Stimulated activated CD8-positive, alpha-beta memory T cell treated with anti-CD3 and anti-CD28 coated beads, Interleukin-12 subunit alpha, Interleukin-12 subunit beta, amount 100 ng/mL, for 1 hour (primary cell): ENCODE results near the gene TAOK1.
"Not testable (repeated sequence)": the region's sequence is repeated elsewhere in the genome, so short reads cannot be mapped to it uniquely, and the experiment has no call there.

Experiments used
- DNase-seq: peaks from one replicate; pipeline ENCODE4 v3.0.0-alpha.2; 2020; ENCODE audit warnings: low read depth

TAOK1 gene

GRCh38 chr17:29389982-29390850 is at the start of gene TAOK1:
TSS of gene TAOK1 (plus strand) at chr17:29390363. CDS start at chr17:29451549, 61,186 bp downstream.
- DNase-seq, result peak; percentile 97

GRCh38 chr17:29341726-29342125 is 48.4 kb upstream of the TAOK1 start:
- no peak for DNase-seq

- DNase-seq, result no peak
Measured at GRCh38 chr17:29342158-29342765, 47.9 kb upstream of the TAOK1 start.

- no peak for DNase-seq
Measured at GRCh38 chr17:29344201-29344856, 45.8 kb upstream of the TAOK1 start.

GRCh38 chr17:29345066-29345465 is 45.1 kb upstream of the TAOK1 start:
- no peak for DNase-seq

- DNase-seq, result not testable (repeated sequence)
Measured at GRCh38 chr17:29345470-29345869, 44.7 kb upstream of the TAOK1 start.

- no peak for DNase-seq
Measured at GRCh38 chr17:29346462-29346861, 43.7 kb upstream of the TAOK1 start.

- no peak for DNase-seq
Measured at GRCh38 chr17:29347831-29348629, 42.1 kb upstream of the TAOK1 start.

- DNase-seq, result no peak
Measured at GRCh38 chr17:29349409-29349808, 40.8 kb upstream of the TAOK1 start.

- DNase-seq, result no peak
Measured at GRCh38 chr17:29352146-29352545, 38.0 kb upstream of the TAOK1 start.

- DNase-seq, result no peak
Measured at GRCh38 chr17:29357232-29357631, 32.9 kb upstream of the TAOK1 start.

GRCh38 chr17:29357821-29358232 is 32.3 kb upstream of the TAOK1 start:
- no peak for DNase-seq

- no peak for DNase-seq
Measured at GRCh38 chr17:29358416-29358815, 31.7 kb upstream of the TAOK1 start.

- DNase-seq, result no peak
Measured at GRCh38 chr17:29359777-29360176, 30.4 kb upstream of the TAOK1 start.

GRCh38 chr17:29363716-29364115 is 26.4 kb upstream of the TAOK1 start:
- DNase-seq, result no peak

GRCh38 chr17:29364691-29365090 is 25.5 kb upstream of the TAOK1 start:
- DNase-seq, result no peak

GRCh38 chr17:29368161-29368560 is 22.0 kb upstream of the TAOK1 start:
- DNase-seq, result no peak

GRCh38 chr17:29368926-29369325 is 21.2 kb upstream of the TAOK1 start:
- no peak for DNase-seq

- peak; percentile 15 for DNase-seq
Measured at GRCh38 chr17:29369831-29370735, 20.1 kb upstream of the TAOK1 start.

- no peak for DNase-seq
Measured at GRCh38 chr17:29376667-29377270, 13.4 kb upstream of the TAOK1 start.

GRCh38 chr17:29378500-29378899 is 11.7 kb upstream of the TAOK1 start:
- no peak for DNase-seq
